GM21576 (cell line): ENCODE results near the gene ACTR8.

Experiments
- ATAC-seq: cut with Tn5 transposase; IDR thresholded peaks from one replicate; pipeline ENCODE4 v1.9.1; 2021; ENCODE audit warnings: mild to moderate bottlenecking, moderate library complexity; ENCODE audit not compliant: unreplicated experiment

ACTR8 gene

GRCh38 chr3:53817809-53818208 lies 64.1 kb downstream of the ACTR8 start:
- no peak for ATAC-seq

- no peak for ATAC-seq
Observed at GRCh38 chr3:53817211-53817610, 64.7 kb downstream of the ACTR8 start.
